WI38 (cell line): ENCODE measurements around the gene STEAP1.
"Not testable (repeated sequence)": the region's sequence is repeated elsewhere in the genome, so short reads cannot be mapped to it uniquely, and the experiment has no call there.

Source experiments
- H3K4me3 ChIP-seq: 2 replicates; pipeline ENCODE4 v1.5.1; 2011; ENCODE audit warnings: low read depth, mild to moderate bottlenecking, control low read depth, low read length
- CTCF ChIP-seq: IDR thresholded peaks from 2 replicates; pipeline ENCODE4 v1.5.1; 2012; ENCODE audit warnings: low read depth, mild to moderate bottlenecking, control low read depth, low read length

STEAP1 gene

GRCh38 chr7:90153943-90154771, at the start of gene STEAP1:
TSS of gene STEAP1 (plus strand) at chr7:90154469. CDS start at chr7:90159789, 5,320 bp downstream.
- peak within 1 kb of the TSS; percentile 56 for H3K4me3 ChIP-seq
- peak; percentile 67 for TF ChIP-seq CTCF

GRCh38 chr7:90114972-90115371, 39.3 kb upstream of the STEAP1 start:
- not testable (repeated sequence) for H3K4me3 ChIP-seq

- 0 out of 2 replicates have a peak overlapping the region, but pooled peaks have one; percentile 3 for H3K4me3 ChIP-seq
These were observed 35.6 kb upstream of the STEAP1 start for GRCh38 chr7:90118551-90119177.

GRCh38 chr7:90119178-90119971, 34.9 kb upstream of the STEAP1 start:
- no peak for TF ChIP-seq CTCF
- H3K4me3 ChIP-seq, result 0 out of 2 replicates have a peak overlapping the region, but pooled peaks have one; percentile 10

GRCh38 chr7:90120205-90120604, 34.1 kb upstream of the STEAP1 start:
- H3K4me3 ChIP-seq, result not testable (repeated sequence)

- not testable (repeated sequence) for H3K4me3 ChIP-seq
These were observed 22.5 kb upstream of the STEAP1 start for GRCh38 chr7:90131746-90132145.

GRCh38 chr7:90147079-90147960, 6.9 kb upstream of the STEAP1 start:
- not testable (repeated sequence) for H3K4me3 ChIP-seq

- TF ChIP-seq CTCF, result peak; percentile 36; the same call in 1 of the 2 replicates
- not testable (repeated sequence) for H3K4me3 ChIP-seq
These were observed 4.8 kb upstream of the STEAP1 start for GRCh38 chr7:90149428-90149827.

- H3K4me3 ChIP-seq, result not testable (repeated sequence)
These were observed 2.4 kb upstream of the STEAP1 start for GRCh38 chr7:90151884-90152283.

GRCh38 chr7:90152642-90153253, 1.5 kb upstream of the STEAP1 start:
- not testable (repeated sequence) for H3K4me3 ChIP-seq
